Gastroesophageal sphincter (tissue), 4 donors: ENCODE results near the gene TRAF6. TPM values are rescaled to one million over a fixed set of nuclear protein-coding genes. Genes with fewer than 3 reads are reported as not detected.

Source experiments
- ATAC-seq: fragments of 150-250 bp; one replicate; pipeline ENCODE4 v1.9.1; 2016; ENCODE audit warnings: mild to moderate bottlenecking, moderate library complexity
- H3K27ac ChIP-seq, 4 donors: fragments of 200-600 bp; sonication (generic) in 3 of 4; 1 replicate in 3 of 4; 2 replicates in 1 of 4; pipeline ENCODE4 v1.5.1; 2016 to 2019
- H3K27me3 ChIP-seq: fragments of 200-600 bp; sonication (generic); one replicate; pipeline ENCODE4 v1.5.1; 2019
- H3K36me3 ChIP-seq, 2 donors: fragments of 200-600 bp; sonication (generic); one replicate each; pipeline ENCODE4 v1.5.1; 2019; ENCODE audit warnings: control low read depth in 1 of 2
- H3K4me1 ChIP-seq, 3 donors: fragments of 200-600 bp; sonication (generic); 1 replicate in 2 of 3; 2 replicates in 1 of 3; pipeline ENCODE4 v1.5.1; 2016 to 2019; ENCODE audit warnings: control low read depth in 2 of 3
- H3K4me3 ChIP-seq, 2 donors: fragments of 200-600 bp; sonication (generic); one replicate each; pipeline ENCODE4 v1.5.1; 2019; ENCODE audit warnings: mild to moderate bottlenecking in 1 of 2, moderate library complexity in 1 of 2
- H3K9me3 ChIP-seq, 3 donors: fragments of 200-600 bp; sonication (generic); one replicate each; pipeline ENCODE4 v1.5.1; 2017 to 2019; ENCODE audit warnings: control low read depth in 2 of 3
- CTCF ChIP-seq, 4 experiments: fragments of 200-600 bp in 2 of 4; fragments of 450-650 bp in 2 of 4; sonication (generic) in 1 of 4; IDR thresholded peaks; one replicate each; pipeline ENCODE4 v1.5.1; 2017 to 2019; ENCODE audit warnings: antibody characterized with exemption in 4 of 4, mild to moderate bottlenecking in 2 of 4, moderate library complexity in 2 of 4
- EP300 ChIP-seq: sonication (generic); formaldehyde crosslinking; IDR thresholded peaks from one replicate; pipeline ENCODE4 v1.6.1; 2017; ENCODE audit warnings: antibody characterized with exemption, mild to moderate bottlenecking
- POLR2A ChIP-seq, 2 donors: fragments of 450-650 bp; IDR thresholded peaks; one replicate each; pipeline ENCODE4 v1.6.1; 2017; ENCODE audit warnings: antibody characterized with exemption in 2 of 2, mild to moderate bottlenecking in 2 of 2, moderate library complexity in 1 of 2
- POLR2AphosphoS5 ChIP-seq: sonication (generic); formaldehyde crosslinking; IDR thresholded peaks from one replicate; pipeline ENCODE4 v1.6.1; 2017; ENCODE audit warnings: antibody characterized with exemption
- WGBS, 2 donors: methylation state at CpG; one replicate each; pipeline ENCODE4 v1.1.5; 2018; ENCODE audit warnings: low coverage in 1 of 2; 5-methylcytosine and 5-hydroxymethylcytosine counted together
- total RNA-seq, 4 donors: library from RNA; depleted of rRNA; stranded (reverse); fragments of >200 nt; gene quantifications; one replicate each; pipeline ENCODE4 v1.1.0, GENCODE V29; 2016

The TRAF6 gene
- total RNA-seq, 4 donors from 2014 or later, result 13.5 to 17.0 (median 16.1) TPM

- Histone ChIP-seq H3K27ac (no peak overlapping the region), H3K4me1 (no peaks in the 10 kb centered on the region), H3K9me3 (no peaks in the 10 kb centered on the region), H3K36me3 (peaks cover 4 to 94% of the 10 kb centered on the region in 2 donors), H3K4me3 (no peak overlapping the region), H3K27me3 (no peaks in the 10 kb centered on the region)
- TF ChIP-seq CTCF (IDR thresholded peaks at IDR 0.05) (no peak), POLR2A (IDR thresholded peaks at IDR 0.05) (no peak), EP300 (no peak), POLR2AphosphoS5 (no peak)
- no peak for ATAC-seq
Observed at GRCh38 chr11:36493332-36493731, 16.7 kb downstream of the TRAF6 start.

- H3K36me3 ChIP-seq, result peaks cover 4 to 94% of the 10 kb centered on the region in 2 donors
- peaks cover 0 to 5% (median 0%) of the 10 kb centered on the region in 3 donors for H3K4me1 ChIP-seq
- peak; percentile 50 to 75 (median 56) for TF ChIP-seq CTCF (IDR thresholded peaks at IDR 0.05)
- TF ChIP-seq EP300, result no peak
- TF ChIP-seq POLR2AphosphoS5, result no peak
- no peaks in the 10 kb centered on the region for H3K27me3 ChIP-seq
- ATAC-seq, result no peak
- no peaks in the 10 kb centered on the region for H3K9me3 ChIP-seq
- H3K27ac ChIP-seq, result no peak overlapping the region
- no peak overlapping the region for H3K4me3 ChIP-seq
Observed at GRCh38 chr11:36492724-36493304, 17.3 kb downstream of the TRAF6 start.

GRCh38 chr11:36490026-36490806 lies 19.9 kb downstream of the TRAF6 start:
- H3K4me3 ChIP-seq, result no peak overlapping the region
- no peaks in the 10 kb centered on the region for H3K9me3 ChIP-seq
- peaks cover 0 to 11% (median 0%) of the 10 kb centered on the region in 3 donors for H3K4me1 ChIP-seq
- H3K36me3 ChIP-seq, result peaks cover 0 to 94% of the 10 kb centered on the region in 2 donors
- TF ChIP-seq POLR2AphosphoS5 (no peak), EP300 (no peak), CTCF (IDR thresholded peaks at IDR 0.05) (no peak), POLR2A (IDR thresholded peaks at IDR 0.05) (no peak)
- WGBS, 2 donors, result 81 to 89% methylated on average over 12 to 13 of the region's 16 CpGs
- no peaks in the 10 kb centered on the region for H3K27me3 ChIP-seq
- no peak overlapping the region for H3K27ac ChIP-seq
- no peak for ATAC-seq

- 75 to 93% methylated on average over 3 of the region's 5 CpGs for WGBS, 2 donors
- Histone ChIP-seq H3K9me3 (no peaks in the 10 kb centered on the region), H3K4me3 (no peak overlapping the region), H3K27me3 (no peaks in the 10 kb centered on the region), H3K4me1 (peaks cover 0 to 11% (median 0%) of the 10 kb centered on the region in 3 donors), H3K27ac (peak overlapping the region in 2 of 4 donors; percentile 23 to 24), H3K36me3 (peaks cover 0 to 94% of the 10 kb centered on the region in 2 donors)
- no peak for ATAC-seq
- TF ChIP-seq POLR2A (IDR thresholded peaks at IDR 0.05), result no peak
- no peak for TF ChIP-seq CTCF (IDR thresholded peaks at IDR 0.05)
- no peak for TF ChIP-seq EP300
- no peak for TF ChIP-seq POLR2AphosphoS5
Observed at GRCh38 chr11:36488096-36488495, 22.0 kb downstream of the TRAF6 start.

GRCh38 chr11:36487619-36488018 lies 22.5 kb downstream of the TRAF6 start:
- H3K4me3 ChIP-seq, result no peak overlapping the region
- H3K4me1 ChIP-seq, result peaks cover 0 to 11% (median 0%) of the 10 kb centered on the region in 3 donors
- TF ChIP-seq CTCF (IDR thresholded peaks at IDR 0.05) (no peak), POLR2A (IDR thresholded peaks at IDR 0.05) (no peak), EP300 (no peak), POLR2AphosphoS5 (no peak)
- WGBS, 2 donors, result 79% methylated on average over 4 of the region's 4 CpGs
- peaks cover 0 to 94% of the 10 kb centered on the region in 2 donors for H3K36me3 ChIP-seq
- H3K9me3 ChIP-seq, result no peaks in the 10 kb centered on the region
- H3K27ac ChIP-seq, result peak overlapping the region in 1 of 4 donors; percentile 23
- no peak for ATAC-seq
- no peaks in the 10 kb centered on the region for H3K27me3 ChIP-seq
